SK-MEL-5 (cell line): ENCODE results near the gene MAP6D1. TPM values are rescaled to one million over a fixed set of nuclear protein-coding genes. Genes with fewer than 3 reads are reported as not detected.
"Not testable (repeated sequence)": the region's sequence is repeated elsewhere in the genome, so short reads cannot be mapped to it uniquely, and the experiment has no call there.

Experiments
- DNase-seq: peaks from one replicate; pipeline ENCODE4 v3.0.0-alpha.2; 2016; ENCODE audit warnings: low read depth, low spot score
- in situ Hi-C: cut with HindIII; loops from 2 replicates; pipeline ENCODE4 v1.10.0; 2016; ENCODE audit warnings: low sequenced_read_pairs, high pct_unique_total_duplicates, low pct_unique_long_range_greater_than_20kb
- total RNA-seq: library from RNA; depleted of rRNA; stranded (reverse); fragments of >200 nt; shearing (Covaris generic); gene quantifications from 2 replicates; pipeline ENCODE4 v1.2.3, GENCODE V29; 2014; rRNA removed

Gene MAP6D1
- total RNA-seq, 1 experiment from 2014 or later: 5.7 TPM

GRCh38 chr3:183779896-183780465 lies 45.4 kb downstream of the MAP6D1 start:
- DNase-seq: no peak
- in situ Hi-C loops: no loop called here

- no peak for DNase-seq
- in situ Hi-C loops: no loop called here
Observed at GRCh38 chr3:183777016-183777618, 48.3 kb downstream of the MAP6D1 start.

GRCh38 chr3:183776451-183776850 lies 48.9 kb downstream of the MAP6D1 start:
- DNase-seq, in situ Hi-C loops: not testable (repeated sequence)

GRCh38 chr3:183775781-183776180 lies 49.6 kb downstream of the MAP6D1 start:
- no peak for DNase-seq
- in situ Hi-C loops: no loop called here

- in situ Hi-C loops: no loop called here
Observed at GRCh38 chr3:183774631-183775030, 50.7 kb downstream of the MAP6D1 start.

GRCh38 chr3:183769453-183769852 lies 55.9 kb downstream of the MAP6D1 start:
- in situ Hi-C loops: no loop called here
- DNase-seq: no peak

More at GRCh38 chr3:183774631-183775030, 50.7 kb downstream of the MAP6D1 start:
- no peak for DNase-seq

- in situ Hi-C loops: no loop called here
- no peak for DNase-seq
Observed at GRCh38 chr3:183768114-183768513, 57.3 kb downstream of the MAP6D1 start.

- in situ Hi-C loops: no loop called here
- peak; percentile 87 for DNase-seq
Observed at GRCh38 chr3:183766745-183767606, 58.4 kb downstream of the MAP6D1 start.

GRCh38 chr3:183766107-183766506 lies 59.3 kb downstream of the MAP6D1 start:
- in situ Hi-C loops: no loop called here
- no peak for DNase-seq

Other genes with a start within 250 kb of the MAP6D1 start
- 79.1 and 85.8 TPM in 2 replicates for gene KLHL24, start 190.0 kb downstream of the MAP6D1 start, total RNA-seq
- 28.8 and 30.7 TPM in 2 replicates for gene YEATS2, start 127.8 kb downstream of the MAP6D1 start, total RNA-seq
- 55.4 and 68.7 TPM in 2 replicates for gene PARL, start 59.3 kb upstream of the MAP6D1 start, total RNA-seq
- 9.7 and 12.3 TPM in 2 replicates for gene ABCC5, start 192.3 kb upstream of the MAP6D1 start, total RNA-seq
- not detected in 2 replicates for gene HTR3D, start 206.2 kb upstream of the MAP6D1 start, total RNA-seq
- gene HTR3C, start 227.5 kb upstream of the MAP6D1 start, total RNA-seq: not detected in 2 replicates